Measurements from ENCODE around the gene CST11. TPM values are rescaled to one million over a fixed set of nuclear protein-coding genes. Genes with fewer than 3 reads are reported as not detected.

The CST11 gene
- total RNA-seq, result not detected in 2 replicates

GRCh38 chr20:23452776-23453175, at the start of gene CST11:
CST11 (minus strand) TSS chr20:23452876; CDS start chr20:23452811, 65 bp downstream.
- TF ChIP-seq CTCF (IDR thresholded peaks at IDR 0.05; ENCODE audit: extremely low read depth, low read depth, low read length), result no peak

GRCh38 chr20:23501926-23502325, 49.2 kb upstream of the CST11 start:
- no peaks in the 10 kb centered on the region for H3K79me2 ChIP-seq (ENCODE audit: insufficient read depth, low read length)
- H3K9me3 ChIP-seq (ENCODE audit: low read depth, low read length), result no peaks in the 10 kb centered on the region
- H3K36me3 ChIP-seq (ENCODE audit: insufficient read depth, low read length), result no peaks in the 10 kb centered on the region
- no peak overlapping the region for H2AFZ ChIP-seq (ENCODE audit: low read length)
- H3K4me3 ChIP-seq (ENCODE audit: insufficient read depth, low read length), result no peak overlapping the region
- H3K4me1 ChIP-seq (ENCODE audit: insufficient read depth, low read length), result no peaks in the 10 kb centered on the region
- H3K27me3 ChIP-seq (ENCODE audit: insufficient read depth, low read length), result no peaks in the 10 kb centered on the region
- no peak overlapping the region for H3K4me2 ChIP-seq (ENCODE audit: insufficient read depth, low read length)
- DNase-seq (ENCODE audit: insufficient read length, low spot score, missing footprints), result no peak
- no peaks in the 10 kb centered on the region for H4K20me1 ChIP-seq (ENCODE audit: insufficient read depth, low read length)
- H3K27ac ChIP-seq (ENCODE audit: low read depth, low read length), result no peak overlapping the region
- no peak for TF ChIP-seq CTCF (IDR thresholded peaks at IDR 0.05; ENCODE audit: extremely low read depth, low read depth, low read length)

More at GRCh38 chr20:23452776-23453175, at the start of gene CST11:
- Histone ChIP-seq H2AFZ (ENCODE audit: low read length) (no peak within 1 kb of the TSS), H3K27me3 (ENCODE audit: insufficient read depth, low read length) (peaks cover 10% of the 10 kb centered on the region), H3K4me3 (ENCODE audit: insufficient read depth, low read length) (no peak within 1 kb of the TSS), H3K27ac (ENCODE audit: low read depth, low read length) (no peak within 1 kb of the TSS), H3K4me1 (ENCODE audit: insufficient read depth, low read length) (no peaks in the 10 kb centered on the region), H4K20me1 (ENCODE audit: insufficient read depth, low read length) (no peaks in the 10 kb centered on the region), H3K9me3 (ENCODE audit: low read depth, low read length) (no peaks in the 10 kb centered on the region), H3K79me2 (ENCODE audit: insufficient read depth, low read length) (no peaks in the 10 kb centered on the region), H3K36me3 (ENCODE audit: insufficient read depth, low read length) (no peaks in the 10 kb centered on the region), H3K4me2 (ENCODE audit: insufficient read depth, low read length) (no peak within 1 kb of the TSS)
- DNase-seq (ENCODE audit: insufficient read length, low spot score, missing footprints), result no peak

GRCh38 chr20:23497536-23497935, 44.9 kb upstream of the CST11 start:
- no peak overlapping the region for H3K4me3 ChIP-seq (ENCODE audit: insufficient read depth, low read length)
- no peak for TF ChIP-seq CTCF (IDR thresholded peaks at IDR 0.05; ENCODE audit: extremely low read depth, low read depth, low read length)
- no peaks in the 10 kb centered on the region for H4K20me1 ChIP-seq (ENCODE audit: insufficient read depth, low read length)
- DNase-seq (ENCODE audit: insufficient read length, low spot score, missing footprints), result no peak
- H3K27ac ChIP-seq (ENCODE audit: low read depth, low read length), result no peak overlapping the region
- no peaks in the 10 kb centered on the region for H3K4me1 ChIP-seq (ENCODE audit: insufficient read depth, low read length)
- no peak overlapping the region for H3K4me2 ChIP-seq (ENCODE audit: insufficient read depth, low read length)
- no peaks in the 10 kb centered on the region for H3K27me3 ChIP-seq (ENCODE audit: insufficient read depth, low read length)
- no peaks in the 10 kb centered on the region for H3K79me2 ChIP-seq (ENCODE audit: insufficient read depth, low read length)
- no peaks in the 10 kb centered on the region for H3K9me3 ChIP-seq (ENCODE audit: low read depth, low read length)
- no peak overlapping the region for H2AFZ ChIP-seq (ENCODE audit: low read length)
- no peaks in the 10 kb centered on the region for H3K36me3 ChIP-seq (ENCODE audit: insufficient read depth, low read length)

- TF ChIP-seq CTCF (IDR thresholded peaks at IDR 0.05; ENCODE audit: extremely low read depth, low read depth, low read length), result no peak
- H3K4me2 ChIP-seq (ENCODE audit: insufficient read depth, low read length), result no peak overlapping the region
- H3K4me1 ChIP-seq (ENCODE audit: insufficient read depth, low read length), result no peaks in the 10 kb centered on the region
- H3K27ac ChIP-seq (ENCODE audit: low read depth, low read length), result no peak overlapping the region
- no peaks in the 10 kb centered on the region for H3K27me3 ChIP-seq (ENCODE audit: insufficient read depth, low read length)
- H2AFZ ChIP-seq (ENCODE audit: low read length), result no peak overlapping the region
- DNase-seq (ENCODE audit: insufficient read length, low spot score, missing footprints), result no peak
- no peaks in the 10 kb centered on the region for H3K9me3 ChIP-seq (ENCODE audit: low read depth, low read length)
- H4K20me1 ChIP-seq (ENCODE audit: insufficient read depth, low read length), result no peaks in the 10 kb centered on the region
- no peak overlapping the region for H3K4me3 ChIP-seq (ENCODE audit: insufficient read depth, low read length)
- no peaks in the 10 kb centered on the region for H3K36me3 ChIP-seq (ENCODE audit: insufficient read depth, low read length)
- no peaks in the 10 kb centered on the region for H3K79me2 ChIP-seq (ENCODE audit: insufficient read depth, low read length)
Measured at GRCh38 chr20:23493172-23493772, 40.6 kb upstream of the CST11 start.
